ENCODE measurements around the gene YEATS4. TPM values are rescaled to one million over a fixed set of nuclear protein-coding genes. Genes with fewer than 3 reads are reported as not detected.

YEATS4 gene
- total RNA-seq, 4 donors from 2014 or later = 10.0 to 21.7 (median 16.8) TPM

DNA sequence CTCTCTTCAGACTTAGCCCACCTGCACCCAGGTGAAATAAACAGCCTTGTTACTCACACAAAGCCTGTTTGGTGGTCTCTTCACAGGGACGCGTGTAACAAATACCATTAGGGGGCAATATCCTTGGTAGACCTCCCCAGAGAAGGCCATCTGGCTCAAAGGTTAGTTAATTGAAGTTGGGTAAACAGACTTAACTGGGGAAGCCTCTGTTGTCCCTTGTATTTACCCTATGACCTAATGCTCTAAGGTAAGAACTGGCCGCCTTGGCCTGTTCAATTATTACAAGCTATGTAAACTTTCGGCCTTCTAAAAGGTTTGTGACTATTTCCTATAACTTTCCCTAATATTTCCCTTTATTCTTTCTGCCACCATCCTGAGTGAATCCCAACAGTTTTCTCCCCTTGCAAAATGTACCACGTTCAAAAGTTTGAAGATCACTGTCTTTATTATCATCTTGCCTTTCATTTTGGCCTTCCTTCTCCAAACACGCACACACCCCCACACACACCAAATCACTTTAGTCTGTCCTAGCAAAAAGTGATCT, 26.7 kb upstream of the YEATS4 start:
- TF ChIP-seq, protein P1, sequence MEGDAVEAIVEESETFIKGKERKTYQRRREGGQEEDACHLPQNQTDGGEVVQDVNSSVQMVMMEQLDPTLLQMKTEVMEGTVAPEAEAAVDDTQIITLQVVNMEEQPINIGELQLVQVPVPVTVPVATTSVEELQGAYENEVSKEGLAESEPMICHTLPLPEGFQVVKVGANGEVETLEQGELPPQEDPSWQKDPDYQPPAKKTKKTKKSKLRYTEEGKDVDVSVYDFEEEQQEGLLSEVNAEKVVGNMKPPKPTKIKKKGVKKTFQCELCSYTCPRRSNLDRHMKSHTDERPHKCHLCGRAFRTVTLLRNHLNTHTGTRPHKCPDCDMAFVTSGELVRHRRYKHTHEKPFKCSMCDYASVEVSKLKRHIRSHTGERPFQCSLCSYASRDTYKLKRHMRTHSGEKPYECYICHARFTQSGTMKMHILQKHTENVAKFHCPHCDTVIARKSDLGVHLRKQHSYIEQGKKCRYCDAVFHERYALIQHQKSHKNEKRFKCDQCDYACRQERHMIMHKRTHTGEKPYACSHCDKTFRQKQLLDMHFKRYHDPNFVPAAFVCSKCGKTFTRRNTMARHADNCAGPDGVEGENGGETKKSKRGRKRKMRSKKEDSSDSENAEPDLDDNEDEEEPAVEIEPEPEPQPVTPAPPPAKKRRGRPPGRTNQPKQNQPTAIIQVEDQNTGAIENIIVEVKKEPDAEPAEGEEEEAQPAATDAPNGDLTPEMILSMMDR (IDR thresholded peaks at IDR 0.05) = no peak
- no peak for TF ChIP-seq POLR2A (IDR thresholded peaks at IDR 0.05)
- intact Hi-C loops (cut with DNase I; ENCODE audit: low total_unique reads) = no loop called here
- WGBS, 2 donors = 81 to 95% methylated on average over 6 of the region's 6 CpGs
- no peak for DNase-seq (ENCODE audit: low spot score in 2 of 2)
- H3K4me3 ChIP-seq (ENCODE audit: low read depth, poor library complexity, severe bottlenecking) = no peak overlapping the region

DNA sequence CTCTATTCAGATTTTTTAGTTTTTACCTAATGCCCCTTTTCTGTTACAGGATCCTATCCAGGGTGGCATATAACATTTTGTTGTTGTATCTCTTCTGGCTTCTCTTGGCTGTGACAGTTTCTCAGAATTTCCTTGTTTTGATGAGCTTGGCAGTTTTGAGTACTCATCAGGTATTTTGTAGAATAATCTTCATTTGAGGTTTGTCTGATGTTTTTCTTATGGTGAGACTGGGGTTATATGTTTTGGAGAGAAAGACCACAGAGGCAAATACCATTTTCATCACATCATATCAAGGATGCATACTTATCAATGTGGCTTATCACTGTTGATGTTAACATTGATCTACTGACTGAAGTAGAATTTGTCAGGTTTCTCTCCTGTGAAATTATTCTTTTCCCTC, 25.4 kb upstream of the YEATS4 start:
- TF ChIP-seq, protein P1 (IDR thresholded peaks at IDR 0.05) = no peak
- no peak for TF ChIP-seq POLR2A (IDR thresholded peaks at IDR 0.05)
- no peak overlapping the region for H3K4me3 ChIP-seq (ENCODE audit: low read depth, poor library complexity, severe bottlenecking)
- no peak for DNase-seq (ENCODE audit: low spot score in 2 of 2)
- intact Hi-C loops (cut with DNase I; ENCODE audit: low total_unique reads) = no loop called here

DNA sequence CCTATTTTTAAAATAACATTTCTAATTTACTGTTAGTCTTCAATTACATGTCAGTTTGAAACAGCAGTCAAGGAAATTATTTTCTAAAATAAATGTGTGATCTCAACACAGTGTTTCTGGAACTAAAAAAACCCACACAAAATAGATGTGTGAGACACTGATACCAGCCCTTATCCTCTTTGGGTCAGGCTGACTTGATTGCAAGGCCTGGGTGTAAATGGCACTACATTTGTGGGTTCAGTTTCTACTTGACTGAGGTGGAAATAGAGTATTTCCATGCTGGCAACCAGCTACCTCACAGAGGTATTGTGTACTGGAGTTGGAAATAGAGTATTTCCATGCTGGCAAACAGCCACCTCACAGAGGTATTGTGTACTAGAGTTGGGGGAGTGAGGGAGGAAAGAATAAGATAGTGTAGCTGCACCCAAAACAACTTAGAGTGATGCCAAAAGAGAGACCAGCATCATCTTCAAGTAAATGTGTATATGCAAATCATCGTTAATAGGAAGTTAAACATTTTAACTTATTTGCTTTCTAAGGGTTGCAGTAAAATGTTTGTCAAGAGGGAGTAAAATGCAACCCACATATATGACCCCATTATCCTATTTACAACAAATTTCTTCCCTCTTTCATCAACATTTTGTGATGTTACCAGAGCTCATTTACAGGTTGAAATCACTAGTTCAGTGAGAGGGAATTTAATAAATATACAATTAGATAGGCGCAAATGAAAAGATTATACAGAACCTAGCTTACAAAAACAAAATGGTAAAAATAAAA, 22.0 kb upstream of the YEATS4 start:
- 86 to 92% methylated on average over 2 of the region's 2 CpGs for WGBS, 2 donors
- no peak for TF ChIP-seq POLR2A (IDR thresholded peaks at IDR 0.05)
- TF ChIP-seq, protein P1 (IDR thresholded peaks at IDR 0.05) = no peak
- no peak for DNase-seq (ENCODE audit: low spot score in 2 of 2)
- intact Hi-C loops (cut with DNase I; ENCODE audit: low total_unique reads) = no loop called here
- H3K4me3 ChIP-seq (ENCODE audit: low read depth, poor library complexity, severe bottlenecking) = no peak overlapping the region

DNA sequence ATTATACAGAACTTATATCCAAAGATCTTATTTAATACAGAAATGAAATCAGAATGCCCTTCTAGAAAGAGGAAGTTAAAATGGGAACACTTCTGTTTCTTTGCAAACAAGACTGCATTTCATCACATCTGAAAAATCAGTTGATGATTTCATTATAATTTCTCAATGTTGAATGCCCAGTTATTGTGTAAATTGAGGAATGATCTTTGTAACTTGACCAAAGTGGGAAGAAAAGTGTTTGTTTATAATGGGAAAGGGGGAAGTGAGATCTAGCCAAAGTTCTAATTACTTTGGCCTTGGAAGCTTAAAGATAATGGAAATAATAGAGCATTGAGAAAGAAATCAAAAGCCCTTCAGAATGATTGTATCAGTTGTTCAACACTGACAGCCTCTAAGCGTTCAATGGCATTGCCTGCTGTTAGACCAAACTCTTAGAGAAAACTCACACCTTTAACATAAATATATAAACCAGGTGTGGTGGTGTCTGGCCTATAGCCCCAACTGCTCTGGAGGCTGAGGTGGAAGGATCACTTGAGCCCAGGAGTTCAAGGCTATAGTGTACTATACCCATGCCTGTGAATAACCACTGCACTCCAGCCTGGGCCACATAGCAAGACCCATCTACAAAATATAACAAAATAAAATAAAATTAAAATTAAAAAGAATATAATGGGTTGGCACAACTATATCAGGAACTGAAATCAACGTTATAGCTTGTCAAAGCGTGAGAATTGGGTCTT, 21.3 kb upstream of the YEATS4 start:
- TF ChIP-seq POLR2A (IDR thresholded peaks at IDR 0.05) = no peak
- TF ChIP-seq, protein P1 (IDR thresholded peaks at IDR 0.05) = no peak
- intact Hi-C loops (cut with DNase I; ENCODE audit: low total_unique reads) = no loop called here
- no peak overlapping the region for H3K4me3 ChIP-seq (ENCODE audit: low read depth, poor library complexity, severe bottlenecking)
- 80 to 88% methylated on average over 3 of the region's 3 CpGs for WGBS, 2 donors
- no peak for DNase-seq (ENCODE audit: low spot score in 2 of 2)

DNA sequence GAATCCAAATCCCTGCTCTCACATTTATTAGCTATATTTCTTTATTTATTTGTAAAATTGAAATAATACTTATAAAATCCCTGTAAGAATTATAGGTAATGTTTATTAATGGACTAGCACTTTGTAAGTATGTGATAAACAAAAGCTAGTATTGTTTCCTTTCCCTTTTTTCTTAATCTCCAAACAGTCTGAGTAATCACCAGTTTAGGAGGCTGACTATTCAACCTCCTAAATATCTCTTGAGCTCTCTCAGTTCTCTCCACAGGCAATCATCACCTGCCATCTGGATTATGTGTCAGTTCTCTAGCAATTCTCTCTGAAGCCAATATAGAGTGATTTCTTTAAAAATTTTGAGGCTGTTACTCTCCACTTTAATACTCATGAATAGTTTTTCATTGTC, 20.6 kb upstream of the YEATS4 start:
- H3K4me3 ChIP-seq (ENCODE audit: low read depth, poor library complexity, severe bottlenecking) = no peak overlapping the region
- DNase-seq (ENCODE audit: low spot score in 2 of 2) = no peak
- intact Hi-C loops (cut with DNase I; ENCODE audit: low total_unique reads) = no loop called here
- TF ChIP-seq POLR2A (IDR thresholded peaks at IDR 0.05) = no peak
- TF ChIP-seq, protein P1 (IDR thresholded peaks at IDR 0.05) = no peak

All from lower leg skin (tissue), 4 donors.